Gastrocnemius medialis (tissue), 4 donors: ENCODE measurements around the gene SKI. TPM values are rescaled to one million over a fixed set of nuclear protein-coding genes. Genes with fewer than 3 reads are reported as not detected.

Experiments used
- ATAC-seq, 2 donors: fragments of 150-250 bp; one replicate each; pipeline ENCODE4 v1.9.1; 2016
- DNase-seq, 2 donors: peaks; one replicate each; pipeline ENCODE4 v3.0.0-alpha.2; 2019
- H3K27ac ChIP-seq, 4 donors: fragments of 200-600 bp; sonication (generic); 1 replicate in 1 of 4; 2 replicates in 3 of 4; pipeline ENCODE4 v1.5.1; 2016 to 2018; ENCODE audit warnings: mild to moderate bottlenecking in 2 of 4, moderate library complexity in 1 of 4
- H3K27me3 ChIP-seq, 3 donors: fragments of 200-600 bp; sonication (generic) in 2 of 3; 1 replicate in 1 of 3; 2 replicates in 2 of 3; pipeline versions ENCODE4 v1.5.1 to v1.6.0; 2016 to 2019; ENCODE audit warnings: mild to moderate bottlenecking in 1 of 3, moderate library complexity in 1 of 3
- H3K36me3 ChIP-seq, 2 donors: fragments of 200-600 bp; sonication (generic) in 1 of 2; one replicate each; pipeline ENCODE4 v1.5.1; 2017 to 2018
- H3K4me1 ChIP-seq, 2 donors: fragments of 200-600 bp; sonication (generic) in 1 of 2; one replicate each; pipeline ENCODE4 v1.5.1; 2016 to 2017; ENCODE audit warnings: mild to moderate bottlenecking in 2 of 2
- H3K4me3 ChIP-seq, 4 donors: fragments of 200-600 bp; sonication (generic) in 3 of 4; 1 replicate in 1 of 4; 2 replicates in 3 of 4; pipeline ENCODE4 v1.5.1; 2016 to 2019; ENCODE audit warnings: mild to moderate bottlenecking in 2 of 4
- H3K9me3 ChIP-seq, 3 donors: fragments of 200-600 bp; sonication (generic) in 2 of 3; 1 replicate in 1 of 3; 2 replicates in 2 of 3; pipeline ENCODE4 v1.5.1; 2016 to 2019
- CTCF ChIP-seq, 5 experiments: fragments of 450-650 bp in 3 of 5; fragments of 200-600 bp in 2 of 5; sonication (generic) in 2 of 5; IDR thresholded peaks in 4 of 5; conservative IDR thresholded peaks in 1 of 5; 1 replicate in 4 of 5; 2 replicates in 1 of 5; pipeline ENCODE4 v1.5.1; 2016 to 2019; ENCODE audit warnings: antibody characterized with exemption in 5 of 5, mild to moderate bottlenecking in 3 of 5, moderate library complexity in 3 of 5
- POLR2A ChIP-seq, 2 donors: fragments of 450-650 bp; IDR thresholded peaks; one replicate each; pipeline ENCODE4 v1.6.1; 2017; ENCODE audit warnings: antibody characterized with exemption in 2 of 2, mild to moderate bottlenecking in 2 of 2, moderate library complexity in 2 of 2
- in situ Hi-C, 4 donors: fragments of 200-750 bp; cut with MboI; loops; one replicate each; pipeline versions ENCODE4 v1.15.0 to v1.8.0; 2017; ENCODE audit warnings: low sequenced_read_pairs in 4 of 4
- intact Hi-C: fragments of 100-400 bp; cut with DNase I; formaldehyde crosslinking; loops from one replicate; pipeline ENCODE4 v1.15.1; 2023; ENCODE audit warnings: low total_unique reads
- total RNA-seq, 4 donors: library from RNA; depleted of rRNA; stranded (reverse); fragments of >200 nt; gene quantifications; one replicate each; pipeline versions ENCODE4 v1.1.0 to v1.2.3, GENCODE V29; 2016

Gene SKI
- total RNA-seq, 4 donors from 2014 or later = 7.8 to 32.2 (median 22.4) TPM

DNA sequence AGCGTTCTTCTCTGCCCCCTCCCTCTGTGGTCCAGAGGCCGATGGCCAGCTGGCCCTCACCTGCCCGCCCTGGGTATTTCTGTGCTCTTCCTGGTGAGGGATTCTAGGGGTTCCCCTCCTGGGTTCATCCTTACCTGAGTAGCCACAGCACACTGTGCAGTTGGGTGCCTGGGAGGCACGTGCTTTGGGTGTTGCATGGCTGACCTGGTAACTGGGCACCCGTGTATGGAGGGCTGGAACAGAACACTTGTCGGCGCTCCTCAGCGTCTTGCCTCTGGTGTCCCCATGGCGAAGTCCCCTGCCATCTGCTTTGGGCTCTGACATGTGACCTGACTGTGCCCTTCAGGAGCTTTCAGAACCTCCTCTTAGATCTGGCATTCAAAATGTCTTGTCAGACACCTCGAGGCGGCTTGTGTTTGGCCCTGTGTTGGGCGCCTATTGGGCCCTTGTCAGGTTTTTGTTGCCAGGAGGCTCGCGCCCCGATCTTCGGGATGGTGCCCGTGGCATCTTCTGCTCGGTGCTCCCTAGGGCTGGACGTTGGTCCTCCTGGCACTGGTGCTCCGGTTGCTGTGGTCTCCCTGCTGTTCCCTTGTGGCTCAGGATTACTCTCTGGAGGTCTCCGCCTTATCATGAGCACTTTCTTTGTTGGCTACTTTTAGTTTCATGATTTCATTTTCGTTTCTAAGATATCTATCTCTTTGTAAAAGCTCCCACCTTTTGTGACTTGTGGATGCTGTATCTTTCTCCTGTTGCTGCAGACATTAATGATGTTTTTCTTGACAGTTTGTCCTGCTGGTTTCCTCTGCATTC lies 28.5 kb downstream of the SKI start:
- in situ Hi-C loops (no loop called here), intact Hi-C loops (no loop called here)
- ATAC-seq (no peak), DNase-seq (no peak)
- TF ChIP-seq CTCF (IDR thresholded peaks at IDR 0.05 in 4 of 5, conservative IDR thresholded peaks at IDR 0.05 in 1 of 5) (no peak), POLR2A (IDR thresholded peaks at IDR 0.05) (no peak)
- peaks cover 21 to 35% of the 10 kb centered on the region in 2 donors for H3K4me1 ChIP-seq
- no peaks in the 10 kb centered on the region for H3K27me3 ChIP-seq
- no peak overlapping the region for H3K4me3 ChIP-seq
- no peaks in the 10 kb centered on the region for H3K9me3 ChIP-seq
- H3K27ac ChIP-seq = peak overlapping the region; percentile 71 to 77 (median 74)
- H3K36me3 ChIP-seq = no peaks in the 10 kb centered on the region

- intact Hi-C loops = no loop called here
- Histone ChIP-seq H3K4me1 (peaks cover 16 to 29% of the 10 kb centered on the region in 2 donors), H3K27me3 (no peaks in the 10 kb centered on the region), H3K4me3 (peak overlapping the region in 1 of 4 donors; percentile 7), H3K36me3 (no peaks in the 10 kb centered on the region), H3K27ac (peak overlapping the region in 3 of 4 donors; percentile 72 to 77 (median 76)), H3K9me3 (no peaks in the 10 kb centered on the region)
- DNase-seq = peak in 1 of 2 donors; percentile 41
- in situ Hi-C loops = no loop called here
- TF ChIP-seq CTCF (IDR thresholded peaks at IDR 0.05 in 4 of 5, conservative IDR thresholded peaks at IDR 0.05 in 1 of 5) (no peak), POLR2A (IDR thresholded peaks at IDR 0.05) (no peak)
- ATAC-seq = no peak
Observed at GRCh38 chr1:2257245-2257627, 29.1 kb downstream of the SKI start.

DNA sequence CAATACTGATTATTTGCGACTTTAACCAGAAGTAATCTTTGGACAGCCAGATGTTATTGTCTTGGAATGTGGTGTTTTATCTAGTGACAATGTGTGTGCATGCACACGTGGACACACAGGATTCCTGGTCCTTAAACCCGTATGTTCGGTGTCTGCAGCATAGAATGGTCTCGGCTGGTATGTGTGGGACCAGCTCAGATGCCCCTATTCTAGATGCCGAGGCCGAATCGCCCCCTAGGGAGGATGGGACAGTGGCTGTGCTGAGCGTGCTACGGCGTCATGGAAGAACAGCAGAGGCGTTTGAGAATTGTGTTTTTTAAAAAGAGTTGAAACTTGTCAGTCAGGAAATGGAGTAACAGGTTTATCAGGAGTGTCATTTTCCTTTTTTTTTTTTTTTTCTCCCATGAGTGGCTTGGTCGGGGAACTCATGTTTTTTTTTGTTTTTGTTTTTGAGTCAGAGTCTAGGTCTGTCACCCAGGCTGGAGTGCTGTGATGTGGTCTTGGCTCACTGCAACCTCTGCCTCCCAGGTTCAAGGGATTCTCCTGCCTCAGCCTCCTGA lies 30.1 kb downstream of the SKI start:
- intact Hi-C loops = no loop called here
- no peaks in the 10 kb centered on the region for H3K27me3 ChIP-seq
- H3K4me1 ChIP-seq = peaks cover 16 to 25% of the 10 kb centered on the region in 2 donors
- no peaks in the 10 kb centered on the region for H3K9me3 ChIP-seq
- in situ Hi-C loops = no loop called here
- DNase-seq (no peak), ATAC-seq (no peak)
- no peak overlapping the region for H3K4me3 ChIP-seq
- H3K36me3 ChIP-seq = no peaks in the 10 kb centered on the region
- TF ChIP-seq CTCF (IDR thresholded peaks at IDR 0.05 in 4 of 5, conservative IDR thresholded peaks at IDR 0.05 in 1 of 5) = no peak
- no peak for TF ChIP-seq POLR2A (IDR thresholded peaks at IDR 0.05)
- peak overlapping the region in 2 of 4 donors; percentile 2 to 6 for H3K27ac ChIP-seq

DNA sequence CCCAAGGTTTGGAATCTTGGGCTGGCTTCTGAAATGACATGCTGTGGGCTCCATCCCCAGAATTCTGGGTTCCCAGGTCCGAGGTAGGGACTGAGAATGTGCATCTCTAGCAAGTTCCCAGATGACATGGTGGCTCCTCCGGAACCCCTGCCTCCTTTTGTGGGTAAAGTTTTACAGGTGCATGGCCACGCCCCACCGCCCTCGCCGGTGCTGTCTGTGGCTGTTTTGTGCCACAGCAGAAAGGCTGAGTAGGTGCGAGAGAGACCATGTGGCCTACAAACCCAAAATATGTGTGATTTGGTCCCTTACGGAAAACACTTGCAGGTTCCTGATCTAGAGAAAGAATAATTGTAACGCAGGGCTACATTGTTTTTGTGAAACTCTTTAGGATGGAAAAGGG lies 30.9 kb downstream of the SKI start:
- no peak overlapping the region for H3K4me3 ChIP-seq
- H3K4me1 ChIP-seq = peaks cover 16 to 25% of the 10 kb centered on the region in 2 donors
- no peak for TF ChIP-seq POLR2A (IDR thresholded peaks at IDR 0.05)
- no peak for TF ChIP-seq CTCF (IDR thresholded peaks at IDR 0.05 in 4 of 5, conservative IDR thresholded peaks at IDR 0.05 in 1 of 5)
- H3K27ac ChIP-seq = peak overlapping the region in 1 of 4 donors; percentile 2
- no peak for DNase-seq
- intact Hi-C loops (no loop called here), in situ Hi-C loops (no loop called here)
- no peaks in the 10 kb centered on the region for H3K9me3 ChIP-seq
- no peak for ATAC-seq
- H3K27me3 ChIP-seq = no peaks in the 10 kb centered on the region
- H3K36me3 ChIP-seq = no peaks in the 10 kb centered on the region
